ENCODE measurements around the gene TMCC1. TPM values are rescaled to one million over a fixed set of nuclear protein-coding genes. Genes with fewer than 3 reads are reported as not detected.

TMCC1 gene
- total RNA-seq, 2 experiments from 2014 or later = 15.2 TPM

DNA sequence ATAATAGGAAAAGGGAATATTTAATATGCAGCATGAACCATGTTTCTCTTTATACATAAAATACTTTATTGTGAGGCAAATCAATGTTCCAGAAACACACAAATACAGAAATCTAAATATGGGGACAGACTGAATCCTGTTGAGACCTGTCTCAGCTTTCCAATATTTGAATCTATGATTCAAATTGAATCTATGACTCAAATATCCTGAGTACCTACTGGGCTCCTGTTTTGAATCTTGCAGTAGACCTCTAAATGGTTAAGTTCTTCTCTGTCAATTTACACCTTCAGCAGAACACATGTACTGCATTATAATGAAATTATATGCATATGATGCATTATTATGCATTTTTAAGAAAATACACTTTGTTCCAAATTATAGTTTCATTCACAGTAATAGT lies 143.8 kb downstream of the TMCC1 start:
- Mint-ChIP-seq H3K27me3 (no peaks in the 10 kb centered on the region), H3K36me3 (peaks cover 21% of the 10 kb centered on the region), H3K9me3 (peaks cover 15% of the 10 kb centered on the region), H3K4me1 (peaks cover 23% of the 10 kb centered on the region), H3K4me3 (no peak overlapping the region), H3K27ac (no peak overlapping the region)
- no peak for DNase-seq

DNA sequence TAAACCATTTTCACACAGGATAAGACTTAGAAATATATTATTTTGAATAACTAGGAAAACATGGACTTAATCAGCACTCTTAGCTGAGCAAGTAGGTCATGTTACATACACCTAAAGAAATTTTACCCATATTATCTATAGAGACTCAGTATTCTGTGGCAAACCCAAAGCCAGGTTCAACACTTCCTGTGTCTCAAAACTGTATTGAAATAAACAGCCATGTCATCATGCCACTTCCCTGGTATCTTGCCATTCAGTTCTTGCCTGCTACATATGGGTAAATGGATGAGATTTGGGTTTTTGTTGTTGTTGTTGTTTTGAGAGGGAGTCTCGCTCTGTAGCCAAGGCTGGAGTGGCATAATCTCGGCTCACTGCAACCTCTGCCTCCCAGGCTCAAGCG lies 145.5 kb downstream of the TMCC1 start:
- Mint-ChIP-seq H3K36me3 (peaks cover 9% of the 10 kb centered on the region), H3K9me3 (peaks cover 8% of the 10 kb centered on the region), H3K4me3 (no peak overlapping the region), H3K27ac (no peak overlapping the region), H3K4me1 (peaks cover 22% of the 10 kb centered on the region), H3K27me3 (no peaks in the 10 kb centered on the region)
- DNase-seq = no peak

DNA sequence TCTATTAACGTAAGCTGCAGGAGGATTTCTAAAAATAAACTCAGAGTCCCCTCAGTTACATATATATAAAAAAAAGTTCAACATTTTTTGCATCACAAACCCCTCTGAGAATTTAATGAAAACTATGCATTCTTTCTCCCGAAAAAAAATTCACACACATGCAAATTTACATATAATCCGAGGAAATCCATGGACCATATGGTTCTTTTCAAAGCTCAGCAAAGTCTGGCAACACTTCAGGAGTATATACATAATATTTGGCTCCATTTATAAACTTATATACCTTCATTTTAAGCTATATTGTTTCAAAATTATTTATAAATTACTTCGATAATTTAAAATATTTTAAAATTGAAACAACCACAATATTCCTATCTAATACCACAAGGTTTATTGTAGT lies 146.4 kb downstream of the TMCC1 start:
- H3K36me3 Mint-ChIP-seq = peaks cover 4% of the 10 kb centered on the region
- no peak for DNase-seq
- H3K27me3 Mint-ChIP-seq = no peaks in the 10 kb centered on the region
- H3K4me3 Mint-ChIP-seq = no peak overlapping the region
- H3K27ac Mint-ChIP-seq = no peak overlapping the region
- H3K4me1 Mint-ChIP-seq = peaks cover 30% of the 10 kb centered on the region
- peaks cover 2% of the 10 kb centered on the region for H3K9me3 Mint-ChIP-seq

DNA sequence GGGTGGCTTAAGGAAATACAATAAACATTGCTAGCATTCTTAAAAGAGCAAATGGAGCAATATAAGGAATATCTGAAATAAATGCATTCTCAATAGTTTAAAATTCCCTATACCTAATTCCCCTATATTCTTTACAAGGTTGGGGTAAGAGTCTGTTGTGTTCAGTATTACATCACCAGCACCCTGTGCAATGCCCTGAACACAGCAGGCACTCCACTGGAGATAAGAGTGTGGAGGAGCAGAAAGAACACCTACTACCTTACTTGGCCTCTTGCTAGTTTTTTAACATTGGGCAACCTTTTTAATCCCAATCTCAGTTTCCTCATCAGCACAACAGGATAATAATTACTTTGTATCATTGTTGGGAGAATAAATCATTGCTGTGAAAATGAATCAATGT lies 146.9 kb downstream of the TMCC1 start:
- Mint-ChIP-seq H3K4me1 (peaks cover 35% of the 10 kb centered on the region), H3K36me3 (peaks cover 2% of the 10 kb centered on the region), H3K27me3 (no peaks in the 10 kb centered on the region), H3K4me3 (no peak overlapping the region), H3K27ac (no peak overlapping the region), H3K9me3 (no peaks in the 10 kb centered on the region)
- no peak for DNase-seq

DNA sequence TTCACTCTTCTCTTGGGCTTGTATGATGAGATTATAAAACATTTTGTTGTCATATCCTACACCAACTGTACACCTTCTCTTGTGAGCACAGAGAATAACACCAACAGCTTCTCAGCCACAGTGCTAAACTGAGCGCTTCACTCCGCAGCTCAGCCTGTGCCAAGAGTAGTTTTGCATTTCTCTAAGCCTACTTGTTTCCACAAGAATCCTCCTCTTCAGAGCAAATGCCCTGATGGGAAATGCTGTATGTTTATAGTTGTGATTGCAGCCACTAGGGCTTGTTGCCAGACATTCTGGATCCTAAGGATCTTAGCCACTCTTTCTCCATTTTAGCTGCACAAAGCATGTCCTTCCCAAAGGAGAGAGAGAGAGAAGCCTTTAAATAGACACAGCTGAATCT lies 148.3 kb downstream of the TMCC1 start:
- Mint-ChIP-seq H3K36me3 (peaks cover 2% of the 10 kb centered on the region), H3K4me1 (peaks cover 41% of the 10 kb centered on the region), H3K9me3 (no peaks in the 10 kb centered on the region), H3K27me3 (no peaks in the 10 kb centered on the region), H3K27ac (no peak overlapping the region), H3K4me3 (no peak overlapping the region)
- DNase-seq = no peak

DNA sequence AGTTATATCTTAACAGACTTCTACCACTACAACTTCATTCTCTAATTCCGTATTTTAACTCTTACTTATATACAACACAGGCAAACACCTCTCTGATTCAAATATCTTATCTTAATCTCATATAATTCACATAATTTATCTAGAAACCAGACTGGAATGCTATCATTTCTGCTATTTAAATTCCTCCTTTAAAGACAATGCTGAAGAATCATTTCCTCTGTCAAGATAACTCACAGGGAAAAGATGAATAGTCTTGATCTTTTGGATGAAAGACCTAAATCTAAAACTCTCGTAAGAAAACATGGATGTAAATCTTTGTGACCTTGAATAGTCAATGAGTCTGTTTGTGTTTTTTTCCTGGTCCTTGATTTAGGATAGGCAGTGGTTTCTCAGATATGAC lies 151.7 kb downstream of the TMCC1 start:
- Mint-ChIP-seq H3K9me3 (no peaks in the 10 kb centered on the region), H3K4me3 (no peak overlapping the region), H3K4me1 (peaks cover 30% of the 10 kb centered on the region), H3K36me3 (peaks cover 2% of the 10 kb centered on the region), H3K27ac (no peak overlapping the region), H3K27me3 (no peaks in the 10 kb centered on the region)
- no peak for DNase-seq

DNA sequence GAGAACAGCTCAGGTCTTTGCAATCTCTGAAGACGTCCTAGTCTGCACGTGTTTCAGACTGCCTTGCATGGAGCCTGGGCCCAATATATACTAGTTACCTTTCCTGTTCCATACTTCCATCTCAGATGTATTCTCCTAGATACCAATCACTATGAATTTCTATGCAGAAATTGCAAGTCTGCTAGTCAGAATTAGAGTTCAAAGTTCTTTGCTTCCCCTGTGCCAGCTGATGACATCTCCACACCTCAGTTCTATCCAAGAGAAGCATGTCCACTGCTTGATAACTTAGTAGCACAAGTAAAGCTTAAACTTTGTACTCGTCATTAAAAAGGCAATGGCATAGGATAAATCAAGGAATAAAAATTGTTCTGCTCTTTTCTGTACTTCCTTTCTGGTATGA lies 153.4 kb downstream of the TMCC1 start:
- H3K4me1 Mint-ChIP-seq = peaks cover 24% of the 10 kb centered on the region
- H3K36me3 Mint-ChIP-seq = peaks cover 2% of the 10 kb centered on the region

DNA sequence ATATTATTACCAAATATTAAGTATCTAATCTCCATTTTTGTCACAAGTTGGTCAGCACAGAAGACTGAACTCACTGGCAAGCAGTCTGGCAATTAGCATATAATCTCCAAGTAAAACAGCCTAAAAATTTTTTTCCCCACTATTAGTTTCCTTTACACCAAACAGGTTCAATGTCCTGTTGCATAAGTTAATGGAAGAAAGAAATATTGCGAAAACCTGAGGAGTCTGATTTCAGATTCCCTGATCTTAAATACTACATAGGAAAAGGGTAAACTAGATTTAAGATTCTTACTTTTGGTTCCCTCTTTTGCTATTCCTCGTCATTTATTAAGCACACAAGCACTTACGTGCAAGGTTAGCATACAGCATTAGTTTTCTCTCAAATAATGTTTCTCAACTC lies 153.9 kb downstream of the TMCC1 start:
- DNase-seq = no peak
- H3K27me3 Mint-ChIP-seq = no peaks in the 10 kb centered on the region
- no peaks in the 10 kb centered on the region for H3K9me3 Mint-ChIP-seq
- no peak overlapping the region for H3K27ac Mint-ChIP-seq
- no peak overlapping the region for H3K4me3 Mint-ChIP-seq
- peaks cover 22% of the 10 kb centered on the region for H3K4me1 Mint-ChIP-seq
- peaks cover 2% of the 10 kb centered on the region for H3K36me3 Mint-ChIP-seq

More for the DNA sequence above, 153.4 kb downstream of the TMCC1 start:
- H3K27ac Mint-ChIP-seq = no peak overlapping the region
- H3K9me3 Mint-ChIP-seq = no peaks in the 10 kb centered on the region
- DNase-seq = no peak
- H3K27me3 Mint-ChIP-seq = no peaks in the 10 kb centered on the region
- no peak overlapping the region for H3K4me3 Mint-ChIP-seq

DNA sequence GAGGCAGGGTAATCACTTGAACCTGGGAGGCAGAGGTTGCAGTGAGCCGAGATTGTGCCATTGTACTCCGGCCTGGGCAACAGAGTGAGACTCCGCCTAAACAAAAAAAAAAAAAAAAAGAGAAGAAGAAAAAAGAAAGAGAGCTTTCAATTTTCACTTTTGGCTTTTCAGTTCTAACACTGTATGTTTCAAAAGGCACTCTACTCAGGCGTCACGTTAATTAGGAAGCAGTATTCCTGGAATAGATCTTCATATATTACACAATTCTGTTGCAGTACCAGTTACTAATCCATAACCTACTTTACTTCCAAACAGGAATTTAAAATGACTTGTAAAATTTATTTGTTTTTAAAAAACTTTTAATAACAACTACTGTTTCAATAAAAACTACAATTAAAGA lies 155.3 kb downstream of the TMCC1 start:
- Mint-ChIP-seq H3K4me1 (peaks cover 22% of the 10 kb centered on the region), H3K27ac (no peak overlapping the region), H3K27me3 (no peaks in the 10 kb centered on the region), H3K36me3 (peaks cover 3% of the 10 kb centered on the region), H3K9me3 (no peaks in the 10 kb centered on the region), H3K4me3 (no peak overlapping the region)
- DNase-seq = no peak

DNA sequence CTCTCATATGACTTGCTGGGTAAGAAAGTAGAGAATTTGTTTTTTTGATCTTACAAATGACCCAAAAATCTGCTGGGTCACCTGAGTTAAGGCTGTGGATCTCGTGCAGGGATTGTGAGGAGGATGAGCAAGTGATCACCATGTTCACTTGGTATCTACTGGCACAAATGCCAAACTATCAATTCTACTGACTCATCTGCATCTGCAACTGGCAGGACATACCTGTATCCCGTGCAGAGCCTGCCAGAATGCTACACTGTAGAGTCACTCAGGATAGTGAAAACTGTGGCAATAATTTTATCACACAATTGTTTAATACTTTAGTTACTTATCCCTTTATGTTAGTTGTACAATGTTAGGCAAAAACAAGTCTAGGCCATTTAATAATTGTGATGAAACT lies 157.4 kb downstream of the TMCC1 start:
- no peak for DNase-seq
- Mint-ChIP-seq H3K36me3 (peaks cover 1% of the 10 kb centered on the region), H3K27ac (no peak overlapping the region), H3K27me3 (no peaks in the 10 kb centered on the region), H3K4me1 (peaks cover 10% of the 10 kb centered on the region), H3K4me3 (no peak overlapping the region), H3K9me3 (no peaks in the 10 kb centered on the region)

DNA sequence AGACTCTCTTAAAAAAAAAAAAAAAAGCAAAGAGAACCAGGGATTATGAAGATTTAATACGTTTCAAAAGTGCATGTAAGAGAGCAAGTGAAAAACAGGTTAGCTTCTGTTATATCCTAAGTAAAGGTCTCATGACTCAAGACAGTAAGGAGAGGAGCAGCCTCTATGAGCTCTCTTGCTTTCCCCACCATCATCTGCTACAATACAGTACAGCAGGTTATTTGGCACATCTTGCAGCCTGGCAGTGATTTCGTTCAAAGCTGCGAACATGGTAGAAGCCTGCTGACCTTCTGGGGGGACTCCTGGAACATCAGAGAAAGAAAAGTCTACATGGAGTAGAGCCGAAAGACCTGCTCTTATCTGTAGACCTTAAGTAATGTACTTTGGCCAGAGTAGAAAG lies 157.9 kb downstream of the TMCC1 start:
- Mint-ChIP-seq H3K27me3 (no peaks in the 10 kb centered on the region), H3K27ac (no peak overlapping the region), H3K9me3 (no peaks in the 10 kb centered on the region), H3K4me3 (no peak overlapping the region), H3K36me3 (peaks cover 1% of the 10 kb centered on the region), H3K4me1 (peaks cover 6% of the 10 kb centered on the region)
- DNase-seq = no peak

DNA sequence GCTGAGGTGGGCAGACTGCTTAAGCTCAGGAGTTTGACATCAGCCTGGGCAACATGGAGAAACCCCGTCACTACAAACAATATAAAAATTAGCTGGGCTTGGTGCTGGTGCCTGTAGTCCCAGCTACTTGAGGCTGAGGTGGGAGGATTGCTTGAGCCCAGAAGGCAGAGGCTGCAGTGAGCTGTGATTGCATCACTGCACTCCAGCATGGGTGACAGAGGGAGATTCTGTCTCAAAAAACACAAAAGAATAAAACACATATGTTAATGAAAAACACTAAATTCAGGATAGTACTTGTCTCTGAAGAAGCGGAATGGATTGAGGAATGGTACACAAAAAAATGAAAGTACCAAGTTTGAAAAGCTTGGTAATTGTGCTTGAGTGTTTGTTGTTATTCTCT lies 159.1 kb downstream of the TMCC1 start:
- no peak overlapping the region for H3K4me3 Mint-ChIP-seq
- H3K36me3 Mint-ChIP-seq = peaks cover 1% of the 10 kb centered on the region
- peaks cover 5% of the 10 kb centered on the region for H3K4me1 Mint-ChIP-seq
- no peak overlapping the region for H3K27ac Mint-ChIP-seq
- DNase-seq = no peak
- H3K9me3 Mint-ChIP-seq = no peaks in the 10 kb centered on the region
- no peaks in the 10 kb centered on the region for H3K27me3 Mint-ChIP-seq

DNA sequence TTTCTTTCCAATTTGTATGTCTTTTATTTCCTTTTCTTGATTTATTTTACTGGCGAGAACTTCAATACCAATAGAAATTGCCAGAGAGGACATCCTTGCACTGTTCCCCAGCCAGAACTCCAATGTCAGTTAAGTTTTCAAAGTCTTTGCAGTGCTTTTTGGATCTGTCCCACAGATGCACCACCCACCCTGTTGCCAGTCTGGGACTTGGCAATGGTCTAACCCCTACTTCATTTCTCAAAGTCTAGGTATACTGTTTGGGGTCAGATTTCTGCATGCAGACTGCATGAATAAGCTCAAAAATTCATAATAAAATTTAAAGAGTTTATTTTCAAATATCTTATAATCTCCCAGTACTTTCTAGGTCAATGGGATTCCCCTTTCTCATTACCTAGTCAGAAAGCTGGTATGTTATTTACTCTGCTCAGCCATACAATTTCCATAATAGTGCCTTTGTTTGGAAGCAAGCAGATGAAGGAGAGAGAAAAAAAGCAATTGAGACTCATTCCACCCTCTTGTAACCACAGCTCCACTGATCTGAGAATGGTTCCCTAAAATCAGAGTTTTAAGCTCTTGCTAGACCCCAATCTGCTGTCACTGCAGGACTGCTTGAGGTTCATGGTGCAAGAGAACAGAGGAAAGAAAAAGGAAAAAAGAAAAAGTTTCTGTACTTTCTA lies 161.2 kb downstream of the TMCC1 start:
- Mint-ChIP-seq H3K4me3 (no peak overlapping the region), H3K36me3 (peaks cover 1% of the 10 kb centered on the region), H3K27me3 (no peaks in the 10 kb centered on the region)

DNA sequence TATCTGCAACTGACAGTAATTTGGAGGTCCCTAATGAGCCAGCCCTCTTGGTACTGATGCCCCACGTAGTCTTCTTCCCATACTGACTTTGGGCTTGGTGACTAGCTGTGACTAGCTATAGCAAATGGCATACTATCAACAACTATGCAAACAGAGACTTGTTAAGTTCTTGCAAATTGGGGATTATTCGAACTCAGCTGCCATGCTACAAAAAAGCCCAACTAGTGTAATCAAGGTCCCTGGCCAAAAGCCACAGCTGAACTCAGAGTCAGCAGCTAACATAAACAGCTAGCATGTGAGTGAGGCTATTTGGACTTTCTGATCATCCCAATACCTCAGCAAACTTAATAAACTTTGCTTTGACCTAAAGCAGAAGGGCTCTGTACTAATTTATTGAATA lies 165.8 kb downstream of the TMCC1 start:
- no peak overlapping the region for H3K4me3 Mint-ChIP-seq
- H3K4me1 Mint-ChIP-seq = peaks cover 3% of the 10 kb centered on the region
- H3K9me3 Mint-ChIP-seq = no peaks in the 10 kb centered on the region
- H3K27ac Mint-ChIP-seq = no peak overlapping the region
- no peaks in the 10 kb centered on the region for H3K36me3 Mint-ChIP-seq
- DNase-seq = no peak
- H3K27me3 Mint-ChIP-seq = no peaks in the 10 kb centered on the region

More for the DNA sequence above, 161.2 kb downstream of the TMCC1 start:
- Mint-ChIP-seq H3K9me3 (no peaks in the 10 kb centered on the region), H3K4me1 (peaks cover 3% of the 10 kb centered on the region), H3K27ac (no peak overlapping the region)
- no peak for DNase-seq

DNA sequence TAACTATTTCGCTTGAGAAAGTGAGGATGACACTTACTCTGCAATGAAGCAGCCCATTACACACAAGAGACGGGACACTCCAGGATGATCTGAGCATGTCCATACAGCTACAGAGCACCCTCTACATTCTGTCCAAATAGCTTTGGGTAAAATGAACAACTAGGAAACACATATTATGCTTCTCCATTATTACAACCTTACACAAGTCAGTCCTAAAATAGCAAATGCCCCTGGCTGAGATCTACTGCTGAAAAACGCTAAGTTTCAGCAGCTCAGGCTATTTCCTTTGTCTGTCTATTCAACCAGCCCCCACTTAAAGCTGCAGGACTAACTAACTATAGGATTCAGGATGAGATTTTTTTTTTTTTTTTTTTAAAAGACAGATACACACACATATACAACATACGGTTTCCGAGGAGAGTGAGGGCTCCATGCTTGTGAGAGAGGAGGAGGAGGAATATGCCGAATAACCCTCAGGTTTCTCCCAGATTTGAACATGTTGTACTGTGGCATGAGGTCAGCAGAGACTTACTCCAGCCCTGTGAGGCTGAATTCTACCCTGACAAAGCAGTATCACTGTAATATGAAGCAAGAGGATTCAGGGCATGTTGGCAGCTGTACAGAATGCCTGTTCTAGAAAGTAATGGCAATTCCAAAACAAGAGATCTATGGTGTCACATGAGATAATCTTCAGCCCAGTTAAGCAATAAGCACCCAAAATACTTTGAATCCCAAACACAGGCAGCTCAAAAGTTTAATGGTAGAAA lies 169.8 kb downstream of the TMCC1 start:
- H3K27ac Mint-ChIP-seq = no peak overlapping the region

DNA sequence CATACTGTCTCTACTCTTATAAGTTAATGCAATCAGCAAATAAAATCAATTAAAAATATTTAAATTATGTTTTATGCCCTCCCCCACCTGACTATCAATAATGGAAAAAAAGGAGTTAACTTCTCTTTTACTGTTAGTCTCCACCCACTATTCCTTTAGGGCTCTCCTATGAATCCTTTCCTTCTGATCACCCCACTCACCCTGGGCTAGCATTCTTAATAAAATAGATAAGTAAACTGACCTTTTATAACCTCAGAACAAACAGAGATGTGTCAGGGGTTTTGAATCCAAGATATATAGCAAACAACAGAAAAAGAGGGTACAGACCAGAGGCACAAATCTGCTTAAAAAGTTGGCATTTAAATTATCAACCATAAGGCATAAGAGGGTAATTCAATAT lies 171.0 kb downstream of the TMCC1 start:
- H3K27ac Mint-ChIP-seq = no peak overlapping the region
- no peak overlapping the region for H3K4me3 Mint-ChIP-seq
- no peak for DNase-seq
- H3K4me1 Mint-ChIP-seq = no peaks in the 10 kb centered on the region
- H3K36me3 Mint-ChIP-seq = no peaks in the 10 kb centered on the region
- H3K27me3 Mint-ChIP-seq = no peaks in the 10 kb centered on the region
- no peaks in the 10 kb centered on the region for H3K9me3 Mint-ChIP-seq

More for the DNA sequence above, 169.8 kb downstream of the TMCC1 start:
- Mint-ChIP-seq H3K4me1 (no peaks in the 10 kb centered on the region), H3K36me3 (no peaks in the 10 kb centered on the region), H3K9me3 (no peaks in the 10 kb centered on the region), H3K27me3 (no peaks in the 10 kb centered on the region), H3K4me3 (no peak overlapping the region)
- DNase-seq = no peak
